Lung (tissue), 12 donors: ENCODE results near the gene TBC1D3B. TPM values are rescaled to one million over a fixed set of nuclear protein-coding genes. Genes with fewer than 3 reads are reported as not detected.

ENCODE experiments used
- ATAC-seq: fragments of 200-7000 bp; cut with Tn5 transposase; one replicate; pipeline ENCODE4 v1.9.1; 2020; ENCODE audit warnings: moderate number of reproducible peaks; ENCODE audit not compliant: insufficient read depth, low FRiP score
- DNase-seq, 3 donors: peaks; one replicate each; pipeline ENCODE4 v3.0.0-alpha.2; 2013 to 2017
- H3K27ac ChIP-seq, 2 donors: one replicate each; pipeline ENCODE4 v1.5.1; 2013; ENCODE audit warnings: mild to moderate bottlenecking in 2 of 2, moderate library complexity in 2 of 2, control low read depth in 1 of 2, inconsistent platforms in 1 of 2, low read depth in 1 of 2, low read length in 1 of 2
- H3K27me3 ChIP-seq, 3 donors: one replicate each; pipeline ENCODE4 v1.5.1; 2013; ENCODE audit warnings: low read length in 2 of 3; ENCODE audit not compliant: control insufficient read depth in 3 of 3, insufficient read depth in 3 of 3
- H3K36me3 ChIP-seq, 4 donors: one replicate each; pipeline ENCODE4 v1.5.1; 2013; ENCODE audit warnings: low read length in 4 of 4, mild to moderate bottlenecking in 1 of 4, moderate library complexity in 1 of 4; ENCODE audit not compliant: control insufficient read depth in 4 of 4, insufficient read depth in 4 of 4
- H3K4me1 ChIP-seq, 5 donors: one replicate each; pipeline ENCODE4 v1.5.1; 2013; ENCODE audit warnings: low read length in 5 of 5, mild to moderate bottlenecking in 2 of 5, moderate library complexity in 1 of 5; ENCODE audit not compliant: control insufficient read depth in 5 of 5, insufficient read depth in 5 of 5
- H3K4me3 ChIP-seq: one replicate; pipeline ENCODE4 v1.5.1; 2013; ENCODE audit warnings: mild to moderate bottlenecking, control low read depth, moderate library complexity
- H3K9ac ChIP-seq, 2 donors: one replicate each; pipeline ENCODE4 v1.5.1; 2013; ENCODE audit warnings: low read length in 2 of 2, control low read depth in 1 of 2; ENCODE audit not compliant: insufficient read depth in 1 of 2
- H3K9me3 ChIP-seq, 4 donors: one replicate each; pipeline ENCODE4 v1.5.1; 2013; ENCODE audit warnings: low read length in 3 of 4, mild to moderate bottlenecking in 1 of 4, moderate library complexity in 1 of 4; ENCODE audit not compliant: control insufficient read depth in 4 of 4, insufficient read depth in 3 of 4
- CTCF ChIP-seq: IDR thresholded peaks from 2 replicates; pipeline ENCODE4 v1.5.1; 2012; ENCODE audit warnings: mild to moderate bottlenecking; ENCODE audit errors: control extremely low read depth, extremely low read depth
- WGBS, 2 donors: extraction: QIAGEN DNeasy Blood & Tissue Kit; methylation state at CpG; one replicate each; pipeline ENCODE4 v1.1.7; 2013; 5-methylcytosine and 5-hydroxymethylcytosine counted together
- polyA plus RNA-seq, 2 donors: library from polyadenylated mRNA; stranded (reverse); fragments of 200-250 nt; gene quantifications; one replicate each; pipeline ENCODE4 v1.2.1, GENCODE V29; 2013
- total RNA-seq, 2 donors: library from RNA; depleted of rRNA in 1 of 2; stranded (reverse); fragments of >200 nt in 1 of 2; gene quantifications; one replicate each; pipeline ENCODE4 v1.2.1, GENCODE V29; 2014 to 2021
- donor health status: control.
- donor health status: control.
- donor health status: Bipolar disorder and iron deficiency.
- donor health status: healthy.
- donor health status: DM: yes; HTN: yes; CAD: no.

TBC1D3B gene
- total and polyA plus RNA-seq, 4 donors, result 1.6 to 7.5 (median 3.0) TPM

- Histone ChIP-seq H3K27me3 (no peaks in the 10 kb centered on the region), H3K4me3 (no peak overlapping the region), H3K9me3 (peaks cover 0 to 5% (median 0%) of the 10 kb centered on the region in 4 donors), H3K4me1 (peaks cover 0 to 1% (median 0%) of the 10 kb centered on the region in 5 donors), H3K9ac (no peak overlapping the region), H3K36me3 (no peaks in the 10 kb centered on the region), H3K27ac (no peak overlapping the region)
- no peak for DNase-seq
- ATAC-seq, result no peak
- WGBS, 2 donors, result 77 to 79% methylated on average over 3 of the region's 3 CpGs
- TF ChIP-seq CTCF, result no peak
Observed at GRCh38 chr17:36120221-36120620, 56.2 kb downstream of the TBC1D3B start.

- no peak for ATAC-seq
Observed at GRCh38 chr17:36118477-36119353, 57.7 kb downstream of the TBC1D3B start.

GRCh38 chr17:36117505-36118382 lies 58.7 kb downstream of the TBC1D3B start:
- no peak overlapping the region for H3K9ac ChIP-seq
- no peaks in the 10 kb centered on the region for H3K9me3 ChIP-seq
- H3K4me3 ChIP-seq, result no peak overlapping the region
- no peak for DNase-seq
- 50 to 56% methylated on average over 5 of the region's 5 CpGs for WGBS, 2 donors
- no peak overlapping the region for H3K27ac ChIP-seq
- no peak for TF ChIP-seq CTCF
- H3K4me1 ChIP-seq, result no peaks in the 10 kb centered on the region
- H3K36me3 ChIP-seq, result no peaks in the 10 kb centered on the region
- no peaks in the 10 kb centered on the region for H3K27me3 ChIP-seq
- no peak for ATAC-seq

More at GRCh38 chr17:36118477-36119353, 57.7 kb downstream of the TBC1D3B start:
- Histone ChIP-seq H3K4me1 (no peaks in the 10 kb centered on the region), H3K9me3 (no peaks in the 10 kb centered on the region), H3K9ac (no peak overlapping the region), H3K36me3 (no peaks in the 10 kb centered on the region), H3K27ac (no peak overlapping the region), H3K4me3 (no peak overlapping the region), H3K27me3 (no peaks in the 10 kb centered on the region)
- no peak for TF ChIP-seq CTCF
- DNase-seq, result no peak
- 92% methylated on average over 12 of the region's 12 CpGs for WGBS, 2 donors

Other genes with a start within 250 kb of the TBC1D3B start
- not detected for gene RDM1, start 245.9 kb downstream of the TBC1D3B start, total RNA-seq
- under 1 TPM; 0.10 to 0.26 TPM for gene RDM1, start 245.9 kb downstream of the TBC1D3B start, polyA plus RNA-seq
- gene LYZL6, start 232.9 kb downstream of the TBC1D3B start, total RNA-seq, result not detected
- not detected for gene LYZL6, start 232.9 kb downstream of the TBC1D3B start, polyA plus RNA-seq
- under 1 TPM in 1 of 2 donors, not detected in 1; 0.18 TPM for gene CCL16, start 195.1 kb downstream of the TBC1D3B start, total RNA-seq
- gene CCL16, start 195.1 kb downstream of the TBC1D3B start, polyA plus RNA-seq, result under 1 TPM; 0.14 to 0.20 TPM
- gene CCL14, start 189.9 kb downstream of the TBC1D3B start, total RNA-seq, result 10 to 100 TPM in 1 of 2 donors, 1 to 10 TPM in 1; 2.9 to 25.3 TPM
- 10 to 100 TPM; 31.3 to 66.0 TPM for gene CCL14, start 189.9 kb downstream of the TBC1D3B start, polyA plus RNA-seq
- gene CCL15, start 175.1 kb downstream of the TBC1D3B start, total RNA-seq, result 1 to 10 TPM; 1.3 to 1.4 TPM
- gene CCL15, start 175.1 kb downstream of the TBC1D3B start, polyA plus RNA-seq, result 1 to 10 TPM in 1 of 2 donors, under 1 TPM in 1; 0.84 to 1.1 TPM
- 1 to 10 TPM in 1 of 2 donors, not detected in 1; 5.1 TPM for gene CCL23, start 158.7 kb downstream of the TBC1D3B start, total RNA-seq
- 10 to 100 TPM in 1 of 2 donors, 1 to 10 TPM in 1; 7.2 to 34.4 TPM for gene CCL23, start 158.7 kb downstream of the TBC1D3B start, polyA plus RNA-seq
- 10 to 100 TPM in 1 of 2 donors, 1 to 10 TPM in 1; 8.7 to 41.0 TPM for gene CCL18, start 112.4 kb downstream of the TBC1D3B start, total RNA-seq
- 10 to 100 TPM; 76.1 to 89.9 TPM for gene CCL18, start 112.4 kb downstream of the TBC1D3B start, polyA plus RNA-seq
- gene CCL3, start 86.5 kb downstream of the TBC1D3B start, total RNA-seq, result 10 to 100 TPM; 16.3 to 31.6 TPM
- gene CCL3, start 86.5 kb downstream of the TBC1D3B start, polyA plus RNA-seq, result 100 to 1,000 TPM in 1 of 2 donors, 1 to 10 TPM in 1; 7.8 to 526 TPM
- 10 to 100 TPM; 15.1 to 27.0 TPM for gene CCL4, start 72.8 kb downstream of the TBC1D3B start, total RNA-seq
- gene CCL4, start 72.8 kb downstream of the TBC1D3B start, polyA plus RNA-seq, result 100 to 1,000 TPM in 1 of 2 donors, 1 to 10 TPM in 1; 8.3 to 502 TPM
- 10 to 100 TPM in 1 of 2 donors, 1 to 10 TPM in 1; 3.5 to 24.7 TPM for gene CCL3L1, start 20.1 kb upstream of the TBC1D3B start, total RNA-seq
- 10 to 100 TPM in 1 of 2 donors, under 1 TPM in 1; 0.98 to 62.1 TPM for gene CCL3L1, start 20.1 kb upstream of the TBC1D3B start, polyA plus RNA-seq
- gene CCL4L2, start 34.4 kb upstream of the TBC1D3B start, total RNA-seq, result 10 to 100 TPM; 10.7 to 52.2 TPM
- gene CCL4L2, start 34.4 kb upstream of the TBC1D3B start, polyA plus RNA-seq, result 100 to 1,000 TPM in 1 of 2 donors, 1 to 10 TPM in 1; 4.5 to 125 TPM
- not detected for gene TBC1D3I, start 87.9 kb upstream of the TBC1D3B start, total RNA-seq
- gene TBC1D3I, start 87.9 kb upstream of the TBC1D3B start, polyA plus RNA-seq, result under 1 TPM; 0.39 to 0.73 TPM
- gene TBC1D3G, start 147.2 kb upstream of the TBC1D3B start, total RNA-seq, result not detected
- not detected for gene TBC1D3G, start 147.2 kb upstream of the TBC1D3B start, polyA plus RNA-seq
- gene TBC1D3H, start 211.8 kb upstream of the TBC1D3B start, total RNA-seq, result not detected
- gene TBC1D3H, start 211.8 kb upstream of the TBC1D3B start, polyA plus RNA-seq, result 1 to 10 TPM in 1 of 2 donors, not detected in 1; 1.2 TPM